HFF-Myc (cell line): ENCODE data around the gene IRAK2.

Experiments used
- DNase-seq: peaks from one replicate; pipeline ENCODE4 v3.0.0-alpha.2; 2011; ENCODE audit warnings: low read depth; ENCODE audit errors: extremely low read depth
- H3K4me3 ChIP-seq: replicated peaks from 2 replicates; pipeline ENCODE4 v1.5.1; 2011; ENCODE audit warnings: low read depth, mild to moderate bottlenecking, control low read depth, low read length
- TF ChIP-seq, protein P1 (sequence below): IDR thresholded peaks from 2 replicates; pipeline ENCODE4 v1.5.1; 2012; ENCODE audit warnings: mild to moderate bottlenecking, low read depth, low read length, control low read depth; ENCODE audit errors: missing control alignments

The IRAK2 gene

DNA sequence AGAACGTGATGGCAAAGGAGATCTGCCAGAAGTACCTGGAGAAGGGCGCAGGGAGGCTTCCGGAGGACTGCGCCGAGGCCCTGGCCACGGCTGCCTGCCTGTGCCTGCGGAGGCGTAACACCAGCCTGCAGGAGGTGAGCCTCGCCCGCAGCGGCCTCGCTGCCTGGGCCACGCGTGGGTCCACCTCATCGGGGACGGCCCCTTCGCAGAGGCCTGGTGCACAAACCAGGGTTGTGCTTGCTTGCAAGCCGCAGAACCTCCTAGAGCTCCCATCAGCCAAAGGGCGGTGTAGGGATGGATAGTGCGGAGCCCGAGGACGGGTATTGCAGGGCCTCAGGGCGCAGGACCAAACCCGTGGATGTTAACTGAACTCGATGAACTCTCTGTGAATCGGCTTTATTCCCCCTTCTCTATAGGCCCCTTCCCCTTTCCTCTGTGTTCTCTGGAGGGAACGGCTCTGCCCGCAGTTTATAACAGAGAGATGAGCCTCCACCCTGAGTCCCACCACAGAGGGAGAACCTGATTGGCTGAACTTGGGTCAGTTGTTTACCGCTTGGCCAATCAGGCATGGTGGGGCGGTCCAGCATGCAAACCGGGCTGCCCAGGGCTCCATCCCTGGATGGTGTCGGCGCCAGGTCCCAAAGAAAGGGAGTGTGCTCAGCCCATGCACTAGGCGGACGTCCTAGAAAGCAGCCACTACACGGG, 70.0 kb downstream of the IRAK2 start:
- DNase-seq = no peak
- H3K4me3 ChIP-seq = no peak overlapping the region
- TF ChIP-seq, protein P1, sequence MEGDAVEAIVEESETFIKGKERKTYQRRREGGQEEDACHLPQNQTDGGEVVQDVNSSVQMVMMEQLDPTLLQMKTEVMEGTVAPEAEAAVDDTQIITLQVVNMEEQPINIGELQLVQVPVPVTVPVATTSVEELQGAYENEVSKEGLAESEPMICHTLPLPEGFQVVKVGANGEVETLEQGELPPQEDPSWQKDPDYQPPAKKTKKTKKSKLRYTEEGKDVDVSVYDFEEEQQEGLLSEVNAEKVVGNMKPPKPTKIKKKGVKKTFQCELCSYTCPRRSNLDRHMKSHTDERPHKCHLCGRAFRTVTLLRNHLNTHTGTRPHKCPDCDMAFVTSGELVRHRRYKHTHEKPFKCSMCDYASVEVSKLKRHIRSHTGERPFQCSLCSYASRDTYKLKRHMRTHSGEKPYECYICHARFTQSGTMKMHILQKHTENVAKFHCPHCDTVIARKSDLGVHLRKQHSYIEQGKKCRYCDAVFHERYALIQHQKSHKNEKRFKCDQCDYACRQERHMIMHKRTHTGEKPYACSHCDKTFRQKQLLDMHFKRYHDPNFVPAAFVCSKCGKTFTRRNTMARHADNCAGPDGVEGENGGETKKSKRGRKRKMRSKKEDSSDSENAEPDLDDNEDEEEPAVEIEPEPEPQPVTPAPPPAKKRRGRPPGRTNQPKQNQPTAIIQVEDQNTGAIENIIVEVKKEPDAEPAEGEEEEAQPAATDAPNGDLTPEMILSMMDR = no peak

DNA sequence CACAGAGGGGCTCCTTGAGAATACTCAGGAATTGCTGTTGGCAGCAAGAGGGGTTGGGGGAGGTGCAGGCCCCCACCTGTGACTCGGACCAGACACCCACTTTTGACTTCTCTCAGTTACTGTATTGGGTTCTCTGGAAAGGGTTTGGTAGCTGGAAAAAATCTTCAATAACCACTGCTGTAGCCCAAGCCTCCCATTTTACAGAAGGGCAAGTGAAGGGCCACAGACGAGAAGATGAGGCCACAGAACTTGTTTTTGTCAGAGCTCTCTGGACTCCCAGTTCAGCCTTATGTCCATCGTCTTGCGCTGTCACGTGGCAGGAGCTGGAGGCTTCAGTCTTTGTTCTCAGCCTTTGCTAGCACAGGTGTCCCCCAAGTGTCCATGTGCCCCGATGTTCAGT, 70.8 kb downstream of the IRAK2 start:
- no peak for DNase-seq
- TF ChIP-seq, protein P1 = no peak
- no peak overlapping the region for H3K4me3 ChIP-seq

DNA sequence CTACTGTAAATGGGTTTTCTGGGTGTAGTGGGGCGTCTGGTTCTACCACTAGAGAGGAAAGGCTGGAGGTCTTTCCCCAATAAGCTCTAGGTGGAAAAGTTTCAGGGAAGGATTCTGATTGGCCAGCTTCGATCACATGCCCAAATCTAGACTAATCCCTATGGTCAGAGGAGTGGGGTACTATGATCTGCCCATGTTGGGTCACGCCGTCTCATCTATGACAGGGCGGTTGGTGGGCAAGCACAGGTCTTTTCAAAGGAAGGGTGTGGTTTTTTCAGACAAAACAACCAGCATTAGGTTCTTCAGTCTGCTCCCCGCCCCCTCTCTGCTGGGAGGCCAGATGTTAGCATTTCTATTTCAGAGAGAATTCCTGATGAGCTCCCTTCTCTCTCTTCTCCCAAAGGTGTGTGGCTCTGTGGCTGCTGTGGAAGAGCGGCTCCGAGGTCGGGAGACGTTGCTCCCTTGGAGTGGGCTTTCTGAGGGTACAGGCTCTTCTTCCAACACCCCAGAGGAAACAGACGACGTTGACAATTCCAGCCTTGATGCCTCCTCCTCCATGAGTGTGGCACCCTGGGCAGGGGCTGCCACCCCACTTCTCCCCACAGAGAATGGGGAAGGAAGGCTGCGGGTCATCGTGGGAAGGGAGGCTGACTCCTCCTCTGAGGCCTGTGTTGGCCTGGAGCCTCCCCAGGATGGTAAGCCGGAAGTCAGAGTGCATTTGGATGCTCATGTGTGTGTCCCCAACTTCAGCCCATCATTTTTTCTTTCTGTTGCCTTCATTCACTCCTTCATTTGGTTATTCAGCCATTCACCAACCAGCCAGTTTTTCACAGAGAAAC, 73.8 kb downstream of the IRAK2 start:
- no peak overlapping the region for H3K4me3 ChIP-seq
- TF ChIP-seq, protein P1 = no peak
- no peak for DNase-seq

DNA sequence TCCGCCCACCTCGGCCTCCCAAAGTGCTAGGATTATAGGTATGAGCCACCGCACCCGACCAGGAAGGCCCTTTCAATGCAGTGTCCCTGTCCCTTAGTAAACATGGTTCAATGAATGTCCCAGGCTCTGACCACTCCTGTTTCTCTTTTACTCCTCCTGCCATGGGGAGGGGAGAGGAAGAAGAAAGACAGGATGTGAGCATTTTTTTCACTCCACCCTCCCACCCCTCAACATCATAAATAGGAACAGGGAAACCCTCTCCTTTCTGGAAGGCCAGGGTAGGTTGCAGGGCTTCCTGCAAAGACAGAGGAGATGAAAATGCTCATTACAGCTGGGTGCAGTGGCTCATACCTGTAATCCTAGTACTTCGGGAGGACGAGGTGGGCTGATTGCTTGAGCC, 76.1 kb downstream of the IRAK2 start:
- H3K4me3 ChIP-seq = no peak overlapping the region
- DNase-seq = no peak
- TF ChIP-seq, protein P1 = no peak

DNA sequence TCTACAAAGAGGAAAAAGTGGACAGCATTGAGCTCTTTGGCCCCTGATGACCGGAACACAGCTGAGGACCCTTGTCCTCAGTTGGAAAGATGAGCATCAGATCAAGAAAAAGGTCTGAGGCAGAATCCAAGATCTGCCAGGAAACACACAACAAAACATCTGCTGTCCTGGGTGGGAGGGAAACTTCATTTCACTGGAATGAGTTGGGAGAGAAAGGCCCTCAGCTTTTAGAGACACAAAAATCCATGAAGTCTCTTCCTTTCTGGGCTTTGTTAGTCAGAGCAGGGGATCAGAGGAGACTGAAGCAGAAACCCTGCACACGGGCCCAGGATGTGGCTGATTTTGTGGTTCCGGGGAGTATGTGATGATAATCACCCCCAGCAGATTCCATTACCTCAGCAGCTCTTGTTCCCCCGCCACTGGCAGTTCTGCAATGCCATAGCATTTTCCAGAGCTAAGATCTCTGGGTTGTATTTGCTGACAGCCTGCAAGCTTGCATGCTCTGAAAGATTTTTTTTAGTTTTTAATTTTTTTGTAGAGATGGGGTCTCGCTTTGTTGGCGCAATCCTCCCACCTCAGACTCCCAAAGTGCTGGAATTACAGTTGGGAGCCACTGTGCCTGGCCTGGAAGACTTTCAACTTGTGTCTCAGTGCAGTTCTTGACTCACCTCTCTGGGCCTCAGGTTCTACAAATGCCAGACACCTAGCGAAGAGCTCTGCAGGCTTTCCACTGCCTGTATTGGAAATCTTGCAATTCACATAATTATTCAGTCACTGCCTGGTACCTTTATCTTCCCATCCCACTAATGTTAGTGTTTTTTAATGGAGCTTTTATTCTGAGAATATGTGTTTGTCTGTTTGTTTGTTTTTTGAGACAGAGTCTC, 77.7 kb downstream of the IRAK2 start:
- no peak overlapping the region for H3K4me3 ChIP-seq
- TF ChIP-seq, protein P1 = no peak
- no peak for DNase-seq

DNA sequence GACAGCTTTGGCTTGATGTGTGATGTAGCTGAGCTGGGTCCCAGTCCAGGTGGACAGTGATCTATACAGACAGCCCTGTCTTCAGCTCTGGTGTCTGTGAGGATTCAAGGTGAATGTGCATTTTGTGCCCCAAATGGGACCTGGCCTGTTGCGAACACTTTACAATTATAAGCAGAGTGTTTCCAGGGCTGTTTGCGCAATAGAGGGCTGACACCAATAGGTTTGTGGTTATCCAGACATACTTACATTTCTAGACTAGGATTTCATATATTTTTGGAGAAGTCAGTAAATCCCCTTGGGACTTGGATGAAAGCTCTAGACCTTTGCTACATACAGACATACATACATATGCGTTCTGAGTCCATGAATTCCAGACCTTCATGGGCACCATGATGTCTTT, 79.3 kb downstream of the IRAK2 start:
- TF ChIP-seq, protein P1 = no peak
- H3K4me3 ChIP-seq = no peak overlapping the region
- no peak for DNase-seq
